Activated B cell treated with CpG ODN at 0.5 μM for 24 hours (primary cell): Measurements from ENCODE around the gene OSBPL5. TPM values are rescaled to one million over a fixed set of nuclear protein-coding genes. Genes with fewer than 3 reads are reported as not detected.

ENCODE experiments used
- ATAC-seq: fragments of 200-7000 bp; cut with Tn5 transposase; one replicate; pipeline ENCODE4 v1.10.0; 2021; ENCODE audit warnings: low read depth, mild to moderate bottlenecking, moderate library complexity
- CTCF ChIA-PET: fragments of 350-600 bp; sonication (Branson Sonifier 250); formaldehyde crosslinking; loops from one replicate; lab custom pipeline; 2021; ENCODE audit warnings: antibody characterized with exemption; lab: Charles Lee
- POLR2A ChIA-PET: fragments of 350-600 bp; sonication (Branson Sonifier 250); formaldehyde crosslinking; loops from one replicate; lab custom pipeline; 2021; ENCODE audit warnings: antibody characterized with exemption; lab: Charles Lee
- DNase-seq: peaks from one replicate; pipeline ENCODE4 v3.0.0; 2022
- H3K27ac Mint-ChIP-seq: one replicate; pipeline ENCODE4 v1.8.0; 2020; ENCODE audit warnings: mixed read lengths
- H3K27me3 Mint-ChIP-seq: one replicate; pipeline ENCODE4 v1.8.0; 2021; ENCODE audit warnings: mixed read lengths
- H3K36me3 Mint-ChIP-seq: one replicate; pipeline ENCODE4 v1.8.0; 2021; ENCODE audit warnings: low read depth, mixed read lengths
- H3K4me1 Mint-ChIP-seq: one replicate; pipeline ENCODE4 v1.8.0; 2021; ENCODE audit warnings: mixed read lengths
- H3K4me3 Mint-ChIP-seq: one replicate; pipeline ENCODE4 v1.8.0; 2020; ENCODE audit warnings: mild to moderate bottlenecking, mixed read lengths
- H3K9me3 Mint-ChIP-seq: one replicate; pipeline ENCODE4 v1.8.0; 2020; ENCODE audit warnings: mixed read lengths
- intact Hi-C: fragments of 100-400 bp; cut with micrococcal nuclease; formaldehyde crosslinking; loops from one replicate; pipeline ENCODE4 v1.15.1; 2024
- total RNA-seq: library from RNA; stranded (reverse); gene quantifications from 2 replicates; pipeline ENCODE4 v1.2.3, GENCODE V29; 2022
- TF ChIP-seq, protein P1 (sequence below): fragments of 200-600 bp; IDR thresholded peaks from one replicate; pipeline ENCODE4 v1.8.0; 2022; ENCODE audit warnings: antibody characterized with exemption, mild to moderate bottlenecking

The OSBPL5 gene
- total RNA-seq, 1 donor from 2014 or later: not detected

DNA sequence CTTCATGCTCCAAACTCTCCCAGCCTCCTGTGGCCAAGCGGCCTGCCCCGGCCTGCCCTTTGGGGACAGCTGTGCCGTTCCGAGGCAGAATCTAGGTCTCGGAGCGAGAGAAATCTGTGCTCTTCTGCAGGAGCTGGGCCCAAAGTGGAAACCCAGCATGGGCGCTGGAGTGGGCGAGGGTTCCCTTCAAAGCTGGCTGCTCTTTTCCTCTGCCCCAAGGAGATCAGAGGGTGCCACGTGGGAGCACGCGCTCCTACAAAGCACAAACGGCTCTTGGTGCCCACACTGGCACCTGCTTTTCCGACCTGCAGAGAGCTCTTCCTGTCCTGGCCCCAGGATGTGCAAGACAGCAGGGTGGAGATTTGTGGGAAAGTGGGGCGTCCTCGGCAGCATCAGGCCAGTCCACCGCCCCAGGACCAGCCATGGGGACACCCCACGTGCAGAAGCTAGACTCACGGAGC is 6.9 kb downstream of the OSBPL5 start:
- Mint-ChIP-seq H3K4me3 (no peak overlapping the region), H3K9me3 (no peaks in the 10 kb centered on the region), H3K4me1 (peaks cover 6% of the 10 kb centered on the region), H3K27me3 (peaks cover 33% of the 10 kb centered on the region), H3K27ac (no peak overlapping the region), H3K36me3 (no peaks in the 10 kb centered on the region)
- TF ChIP-seq, protein P1, sequence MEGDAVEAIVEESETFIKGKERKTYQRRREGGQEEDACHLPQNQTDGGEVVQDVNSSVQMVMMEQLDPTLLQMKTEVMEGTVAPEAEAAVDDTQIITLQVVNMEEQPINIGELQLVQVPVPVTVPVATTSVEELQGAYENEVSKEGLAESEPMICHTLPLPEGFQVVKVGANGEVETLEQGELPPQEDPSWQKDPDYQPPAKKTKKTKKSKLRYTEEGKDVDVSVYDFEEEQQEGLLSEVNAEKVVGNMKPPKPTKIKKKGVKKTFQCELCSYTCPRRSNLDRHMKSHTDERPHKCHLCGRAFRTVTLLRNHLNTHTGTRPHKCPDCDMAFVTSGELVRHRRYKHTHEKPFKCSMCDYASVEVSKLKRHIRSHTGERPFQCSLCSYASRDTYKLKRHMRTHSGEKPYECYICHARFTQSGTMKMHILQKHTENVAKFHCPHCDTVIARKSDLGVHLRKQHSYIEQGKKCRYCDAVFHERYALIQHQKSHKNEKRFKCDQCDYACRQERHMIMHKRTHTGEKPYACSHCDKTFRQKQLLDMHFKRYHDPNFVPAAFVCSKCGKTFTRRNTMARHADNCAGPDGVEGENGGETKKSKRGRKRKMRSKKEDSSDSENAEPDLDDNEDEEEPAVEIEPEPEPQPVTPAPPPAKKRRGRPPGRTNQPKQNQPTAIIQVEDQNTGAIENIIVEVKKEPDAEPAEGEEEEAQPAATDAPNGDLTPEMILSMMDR: no peak
- ATAC-seq: no peak
- ChIA-PET CTCF (no interaction called here), POLR2A (no interaction called here)
- intact Hi-C loops: no loop called here
- no peak for DNase-seq

DNA sequence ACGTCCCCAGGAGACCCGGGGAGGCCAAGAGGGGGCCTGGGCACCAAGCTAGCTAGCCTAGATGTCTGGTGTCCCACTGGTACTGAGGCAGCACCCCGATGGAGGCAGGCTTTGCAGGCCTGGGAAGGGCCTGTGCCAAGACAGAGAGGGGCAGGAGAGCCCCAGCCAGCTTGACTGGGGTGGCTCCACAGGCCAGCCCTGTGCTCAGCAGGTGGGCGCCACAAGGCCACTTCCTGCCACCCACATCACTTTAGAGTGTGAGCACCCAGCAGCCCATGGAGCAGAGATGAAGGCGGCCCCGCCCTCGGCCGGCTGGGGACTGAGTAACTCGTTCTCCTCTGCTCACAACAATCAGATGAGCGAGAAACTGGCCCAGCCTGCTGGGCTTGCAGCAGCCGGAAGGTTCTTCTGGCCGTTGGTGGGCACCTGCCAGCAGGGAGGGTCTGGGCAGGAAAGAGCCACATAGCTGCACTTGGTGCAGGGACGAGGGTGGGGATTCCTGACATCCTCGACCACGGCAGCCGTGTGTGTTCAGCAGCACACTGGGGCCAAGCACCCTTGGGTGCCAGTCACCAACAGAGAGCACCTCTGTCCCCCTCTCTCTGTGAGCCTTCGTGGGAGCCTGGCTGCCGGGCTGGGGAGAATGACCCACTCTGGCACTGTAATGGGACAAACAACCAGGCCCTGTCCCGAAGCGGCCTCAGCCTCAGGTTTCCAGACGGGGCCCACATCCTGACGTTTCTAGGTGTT is 7.6 kb downstream of the OSBPL5 start:
- Mint-ChIP-seq H3K9me3 (no peaks in the 10 kb centered on the region), H3K36me3 (no peaks in the 10 kb centered on the region), H3K4me1 (peaks cover 6% of the 10 kb centered on the region), H3K27ac (no peak overlapping the region), H3K27me3 (peaks cover 27% of the 10 kb centered on the region), H3K4me3 (no peak overlapping the region)
- DNase-seq (no peak), ATAC-seq (no peak)
- ChIA-PET POLR2A (no interaction called here), CTCF (no interaction called here)
- intact Hi-C loops: no loop called here
- TF ChIP-seq, protein P1: no peak

DNA sequence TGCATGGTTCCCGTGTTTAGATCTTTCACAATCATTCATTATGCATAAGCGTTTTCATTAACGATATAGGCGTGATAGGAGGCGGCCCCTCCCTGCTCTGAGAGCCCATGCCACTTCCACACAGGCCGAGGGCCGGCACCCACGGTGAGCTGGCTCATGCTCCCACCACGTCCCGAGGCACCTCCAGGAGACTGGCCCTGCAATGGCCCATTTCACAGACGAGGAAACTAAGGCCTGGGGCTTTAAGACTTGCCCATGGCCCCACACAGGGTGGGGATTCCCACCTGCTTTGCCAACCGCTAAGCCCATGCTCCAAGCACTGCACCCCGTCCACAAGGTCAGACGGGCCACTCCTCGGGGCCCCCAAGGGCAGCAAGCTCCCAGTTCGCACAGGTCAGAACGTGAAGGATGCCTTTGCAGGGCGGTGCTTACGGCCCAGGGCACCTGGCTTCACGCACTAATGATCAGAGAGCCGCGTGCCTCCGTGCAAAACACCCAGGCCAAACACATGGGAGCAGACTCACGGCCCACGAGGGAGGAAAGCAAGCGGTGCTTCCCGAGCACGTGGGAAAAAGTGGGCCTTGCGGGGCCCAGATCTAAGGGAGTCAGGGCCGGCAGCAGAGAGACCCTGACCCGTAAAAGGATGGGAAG is 8.3 kb downstream of the OSBPL5 start:
- H3K4me1 Mint-ChIP-seq: peaks cover 6% of the 10 kb centered on the region
- TF ChIP-seq, protein P1: no peak
- ChIA-PET POLR2A (no interaction called here), CTCF (no interaction called here)
- H3K27ac Mint-ChIP-seq: no peak overlapping the region
- no peak for ATAC-seq
- H3K4me3 Mint-ChIP-seq: no peak overlapping the region
- DNase-seq: no peak
- intact Hi-C loops: no loop called here
- no peaks in the 10 kb centered on the region for H3K36me3 Mint-ChIP-seq
- H3K9me3 Mint-ChIP-seq: no peaks in the 10 kb centered on the region
- H3K27me3 Mint-ChIP-seq: peaks cover 21% of the 10 kb centered on the region

DNA sequence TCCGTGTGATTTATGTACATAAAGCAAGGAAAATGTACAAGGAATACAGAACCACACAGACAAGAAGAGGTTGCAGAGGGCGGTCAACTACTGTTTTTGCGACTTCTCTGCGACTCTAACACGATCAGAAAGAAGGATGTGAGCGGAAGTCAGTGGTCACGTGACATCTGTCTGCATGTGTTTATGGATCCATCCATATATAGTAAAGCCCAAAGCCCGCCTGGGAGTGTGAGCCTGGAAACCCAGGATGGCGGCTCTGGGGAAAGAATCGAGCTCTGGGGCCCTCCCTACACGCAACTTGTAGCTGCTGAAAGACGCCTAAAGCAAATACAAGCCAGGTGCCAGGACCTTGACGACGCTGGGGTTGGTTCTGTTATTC is 8.8 kb downstream of the OSBPL5 start:
- ATAC-seq (no peak), DNase-seq (no peak)
- H3K4me1 Mint-ChIP-seq: peaks cover 6% of the 10 kb centered on the region
- TF ChIP-seq, protein P1: no peak
- no peak overlapping the region for H3K4me3 Mint-ChIP-seq
- POLR2A ChIA-PET: no interaction called here
- no peak overlapping the region for H3K27ac Mint-ChIP-seq
- no peaks in the 10 kb centered on the region for H3K9me3 Mint-ChIP-seq
- CTCF ChIA-PET: no interaction called here
- intact Hi-C loops: no loop called here
- H3K36me3 Mint-ChIP-seq: no peaks in the 10 kb centered on the region
- peaks cover 16% of the 10 kb centered on the region for H3K27me3 Mint-ChIP-seq

DNA sequence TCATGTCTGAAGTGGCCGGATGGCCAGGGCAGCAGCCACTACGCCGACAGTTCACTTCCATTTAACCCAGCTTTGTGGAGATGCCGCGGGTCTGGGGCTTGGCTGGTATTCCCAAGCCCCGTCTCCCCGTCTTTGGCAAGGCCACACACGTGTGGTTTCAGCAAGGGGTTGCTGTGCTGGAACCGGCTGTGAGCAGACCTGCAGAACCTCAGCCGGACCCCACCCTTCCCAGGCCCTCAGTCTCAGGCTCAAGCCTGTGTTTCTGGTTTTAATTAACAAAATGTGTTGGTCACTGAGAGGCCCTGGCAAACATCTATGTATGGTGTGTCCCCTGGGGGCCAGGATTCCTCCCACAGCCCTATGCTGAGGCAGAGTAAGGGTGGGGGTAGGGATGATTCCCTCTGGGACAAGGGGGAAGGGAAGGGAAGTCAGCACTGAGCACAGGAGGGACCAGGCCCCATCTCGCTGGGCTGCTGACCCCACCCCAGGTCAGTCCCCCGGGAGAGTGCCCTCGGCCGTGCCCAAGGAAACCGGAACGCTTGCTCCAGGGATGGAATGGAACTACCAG is 9.3 kb downstream of the OSBPL5 start:
- DNase-seq (no peak), ATAC-seq (no peak)
- POLR2A ChIA-PET: no interaction called here
- Mint-ChIP-seq H3K27me3 (peaks cover 12% of the 10 kb centered on the region), H3K4me3 (no peak overlapping the region), H3K4me1 (peaks cover 6% of the 10 kb centered on the region), H3K27ac (no peak overlapping the region), H3K9me3 (no peaks in the 10 kb centered on the region), H3K36me3 (no peaks in the 10 kb centered on the region)
- CTCF ChIA-PET: no interaction called here
- intact Hi-C loops: no loop called here
- TF ChIP-seq, protein P1: no peak
